Activated T-helper 17 cell treated with anti-CD3 and anti-CD28 coated beads, Interleukin-2, amount 50 U/mL, for 72 hours (primary cell): ENCODE measurements around the gene CCL7. TPM values are rescaled to one million over a fixed set of nuclear protein-coding genes. Genes with fewer than 3 reads are reported as not detected.

Experiments
- ATAC-seq: fragments of 150-1000 bp; cut with Tn5 transposase; replicated peaks from 2 replicates; pipeline ENCODE4 v1.10.0; 2021; ENCODE audit warnings: mild to moderate bottlenecking, moderate library complexity
- H3K27ac Mint-ChIP-seq: one replicate; pipeline ENCODE4 v1.8.0; 2022; ENCODE audit warnings: mixed read lengths
- H3K27me3 Mint-ChIP-seq: one replicate; pipeline ENCODE4 v1.8.0; 2022; ENCODE audit warnings: mixed read lengths
- H3K36me3 Mint-ChIP-seq: one replicate; pipeline ENCODE4 v1.8.0; 2022; ENCODE audit warnings: low read depth, mild to moderate bottlenecking, mixed read lengths
- H3K4me1 Mint-ChIP-seq: one replicate; pipeline ENCODE4 v1.8.0; 2022; ENCODE audit warnings: mixed read lengths
- H3K4me3 Mint-ChIP-seq: one replicate; pipeline ENCODE4 v1.8.0; 2022; ENCODE audit warnings: mild to moderate bottlenecking, mixed read lengths
- H3K9me3 Mint-ChIP-seq: one replicate; pipeline ENCODE4 v1.8.0; 2022; ENCODE audit warnings: mixed read lengths
- total RNA-seq, 2 donors: library from RNA; stranded (reverse); gene quantifications; one replicate each; pipeline ENCODE4 v1.2.3, GENCODE V29; 2022

The CCL7 gene
- total RNA-seq, 2 donors from 2014 or later: not detected

GRCh38 chr17:34254146-34254545 lies 15.9 kb upstream of the CCL7 start:
- Mint-ChIP-seq H3K27ac (no peak overlapping the region), H3K4me3 (no peak overlapping the region), H3K9me3 (no peaks in the 10 kb centered on the region), H3K36me3 (no peaks in the 10 kb centered on the region), H3K4me1 (peaks cover 4% of the 10 kb centered on the region), H3K27me3 (peaks cover 57% of the 10 kb centered on the region)
- no peak for ATAC-seq

- H3K4me3 Mint-ChIP-seq: no peak within 1 kb of the TSS
- no peaks in the 10 kb centered on the region for H3K9me3 Mint-ChIP-seq
- H3K36me3 Mint-ChIP-seq: no peaks in the 10 kb centered on the region
- no peak for ATAC-seq
- no peak within 1 kb of the TSS for H3K27ac Mint-ChIP-seq
- H3K27me3 Mint-ChIP-seq: peaks cover 56% of the 10 kb centered on the region
- H3K4me1 Mint-ChIP-seq: peaks cover 4% of the 10 kb centered on the region
Measured at GRCh38 chr17:34254651-34255380, 15.2 kb upstream of the CCL7 start, which contains the start of gene CCL2. CCL2 (plus strand) TSS chr17:34255285; CDS start chr17:34255350, 65 bp downstream.

GRCh38 chr17:34255381-34255732 lies 14.7 kb upstream of the CCL7 start:
- Mint-ChIP-seq H3K4me3 (no peak overlapping the region), H3K27me3 (peaks cover 56% of the 10 kb centered on the region), H3K36me3 (no peaks in the 10 kb centered on the region), H3K9me3 (no peaks in the 10 kb centered on the region), H3K4me1 (peaks cover 4% of the 10 kb centered on the region), H3K27ac (no peak overlapping the region)
- no peak for ATAC-seq

GRCh38 chr17:34255841-34256240 lies 14.2 kb upstream of the CCL7 start:
- ATAC-seq: no peak
- no peak overlapping the region for H3K27ac Mint-ChIP-seq
- no peak overlapping the region for H3K4me3 Mint-ChIP-seq
- peaks cover 4% of the 10 kb centered on the region for H3K4me1 Mint-ChIP-seq
- H3K9me3 Mint-ChIP-seq: no peaks in the 10 kb centered on the region
- H3K27me3 Mint-ChIP-seq: peaks cover 57% of the 10 kb centered on the region
- no peaks in the 10 kb centered on the region for H3K36me3 Mint-ChIP-seq

GRCh38 chr17:34257299-34257985 lies 12.6 kb upstream of the CCL7 start:
- no peaks in the 10 kb centered on the region for H3K36me3 Mint-ChIP-seq
- H3K4me3 Mint-ChIP-seq: no peak overlapping the region
- peaks cover 52% of the 10 kb centered on the region for H3K27me3 Mint-ChIP-seq
- ATAC-seq: no peak
- H3K27ac Mint-ChIP-seq: no peak overlapping the region
- H3K9me3 Mint-ChIP-seq: no peaks in the 10 kb centered on the region
- H3K4me1 Mint-ChIP-seq: peaks cover 4% of the 10 kb centered on the region

- Mint-ChIP-seq H3K27me3 (peaks cover 47% of the 10 kb centered on the region), H3K4me1 (peaks cover 4% of the 10 kb centered on the region), H3K36me3 (no peaks in the 10 kb centered on the region), H3K4me3 (no peak overlapping the region), H3K27ac (no peak overlapping the region), H3K9me3 (no peaks in the 10 kb centered on the region)
- ATAC-seq: no peak
Measured at GRCh38 chr17:34257986-34258326, 12.1 kb upstream of the CCL7 start.

GRCh38 chr17:34259146-34259545 lies 10.9 kb upstream of the CCL7 start:
- Mint-ChIP-seq H3K27ac (no peak overlapping the region), H3K4me1 (peaks cover 4% of the 10 kb centered on the region), H3K4me3 (no peak overlapping the region)

GRCh38 chr17:34260861-34261260 lies 9.2 kb upstream of the CCL7 start:
- Mint-ChIP-seq H3K4me1 (no peaks in the 10 kb centered on the region), H3K9me3 (no peaks in the 10 kb centered on the region), H3K36me3 (no peaks in the 10 kb centered on the region), H3K27ac (no peak overlapping the region), H3K27me3 (peaks cover 46% of the 10 kb centered on the region), H3K4me3 (no peak overlapping the region)
- ATAC-seq: no peak

More at GRCh38 chr17:34259146-34259545, 10.9 kb upstream of the CCL7 start:
- H3K27me3 Mint-ChIP-seq: peaks cover 40% of the 10 kb centered on the region
- H3K9me3 Mint-ChIP-seq: no peaks in the 10 kb centered on the region
- ATAC-seq: no peak
- no peaks in the 10 kb centered on the region for H3K36me3 Mint-ChIP-seq

- no peaks in the 10 kb centered on the region for H3K9me3 Mint-ChIP-seq
- peaks cover 49% of the 10 kb centered on the region for H3K27me3 Mint-ChIP-seq
- H3K4me1 Mint-ChIP-seq: no peaks in the 10 kb centered on the region
- peak; percentile 44 for ATAC-seq
- H3K36me3 Mint-ChIP-seq: no peaks in the 10 kb centered on the region
- H3K4me3 Mint-ChIP-seq: no peak overlapping the region
- no peak overlapping the region for H3K27ac Mint-ChIP-seq
Measured at GRCh38 chr17:34261568-34262337, 8.3 kb upstream of the CCL7 start.

- H3K4me1 Mint-ChIP-seq: no peaks in the 10 kb centered on the region
- no peak overlapping the region for H3K27ac Mint-ChIP-seq
- H3K9me3 Mint-ChIP-seq: no peaks in the 10 kb centered on the region
- H3K27me3 Mint-ChIP-seq: peaks cover 52% of the 10 kb centered on the region
- no peak overlapping the region for H3K4me3 Mint-ChIP-seq
- no peak for ATAC-seq
- no peaks in the 10 kb centered on the region for H3K36me3 Mint-ChIP-seq
Measured at GRCh38 chr17:34265711-34266110, 4.3 kb upstream of the CCL7 start.

- no peak for ATAC-seq
Measured at GRCh38 chr17:34275881-34276280, 5.9 kb downstream of the CCL7 start.

GRCh38 chr17:34276826-34277225 lies 6.8 kb downstream of the CCL7 start:
- peaks cover 71% of the 10 kb centered on the region for H3K27me3 Mint-ChIP-seq
- H3K4me3 Mint-ChIP-seq: no peak overlapping the region
- no peaks in the 10 kb centered on the region for H3K36me3 Mint-ChIP-seq
- no peaks in the 10 kb centered on the region for H3K4me1 Mint-ChIP-seq
- H3K9me3 Mint-ChIP-seq: no peaks in the 10 kb centered on the region
- no peak for ATAC-seq
- no peak overlapping the region for H3K27ac Mint-ChIP-seq

More at GRCh38 chr17:34275881-34276280, 5.9 kb downstream of the CCL7 start:
- Mint-ChIP-seq H3K4me3 (no peak overlapping the region), H3K27me3 (peaks cover 67% of the 10 kb centered on the region), H3K4me1 (no peaks in the 10 kb centered on the region), H3K36me3 (no peaks in the 10 kb centered on the region), H3K27ac (no peak overlapping the region), H3K9me3 (no peaks in the 10 kb centered on the region)

GRCh38 chr17:34283571-34283970 lies 13.6 kb downstream of the CCL7 start:
- Mint-ChIP-seq H3K27me3 (peaks cover 40% of the 10 kb centered on the region), H3K36me3 (no peaks in the 10 kb centered on the region), H3K27ac (no peak overlapping the region), H3K4me3 (no peak overlapping the region), H3K4me1 (no peaks in the 10 kb centered on the region), H3K9me3 (no peaks in the 10 kb centered on the region)
- ATAC-seq: no peak

GRCh38 chr17:34285286-34285792 lies 15.3 kb downstream of the CCL7 start, which contains the start of gene CCL11:
CCL11 (plus strand) TSS chr17:34285742; CDS start chr17:34285809, 67 bp downstream.
- H3K9me3 Mint-ChIP-seq: no peaks in the 10 kb centered on the region
- no peak within 1 kb of the TSS for H3K4me3 Mint-ChIP-seq
- H3K4me1 Mint-ChIP-seq: no peaks in the 10 kb centered on the region
- no peak for ATAC-seq
- H3K27ac Mint-ChIP-seq: no peak within 1 kb of the TSS
- H3K36me3 Mint-ChIP-seq: no peaks in the 10 kb centered on the region
- H3K27me3 Mint-ChIP-seq: peaks cover 35% of the 10 kb centered on the region
